GM19035 (cell line): ENCODE measurements around the gene CACNA2D3.

Source experiments
- ATAC-seq: cut with Tn5 transposase; IDR thresholded peaks from one replicate; pipeline ENCODE4 v1.9.1; 2021; ENCODE audit not compliant: unreplicated experiment

Gene CACNA2D3

DNA sequence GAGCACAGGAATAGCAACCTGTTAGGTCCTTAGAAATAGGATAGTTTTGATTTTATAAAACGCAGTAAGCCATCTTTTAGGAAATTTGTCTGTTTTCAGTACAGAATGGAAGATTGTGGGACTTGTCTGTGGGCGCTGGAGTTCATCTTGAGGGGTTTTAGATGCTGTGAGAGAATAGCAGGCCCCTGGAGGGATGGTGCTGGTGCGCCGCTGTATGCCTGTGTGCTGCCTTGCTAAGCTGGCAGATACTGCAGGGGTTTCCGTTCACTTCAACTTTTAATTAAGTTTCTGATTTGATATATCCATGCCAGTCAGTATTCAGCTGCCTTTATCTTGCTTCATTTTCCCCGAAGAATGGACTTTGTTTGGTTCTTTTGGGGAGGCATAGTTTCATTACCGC lies 4.2 kb downstream of the CACNA2D3 start:
- no peak for ATAC-seq

- ATAC-seq: no peak
These were observed 5.2 kb downstream of the CACNA2D3 start for GRCh38 chr3:54127499-54128056.

GRCh38 chr3:54131026-54131605 lies 8.8 kb downstream of the CACNA2D3 start:
- ATAC-seq: no peak

DNA sequence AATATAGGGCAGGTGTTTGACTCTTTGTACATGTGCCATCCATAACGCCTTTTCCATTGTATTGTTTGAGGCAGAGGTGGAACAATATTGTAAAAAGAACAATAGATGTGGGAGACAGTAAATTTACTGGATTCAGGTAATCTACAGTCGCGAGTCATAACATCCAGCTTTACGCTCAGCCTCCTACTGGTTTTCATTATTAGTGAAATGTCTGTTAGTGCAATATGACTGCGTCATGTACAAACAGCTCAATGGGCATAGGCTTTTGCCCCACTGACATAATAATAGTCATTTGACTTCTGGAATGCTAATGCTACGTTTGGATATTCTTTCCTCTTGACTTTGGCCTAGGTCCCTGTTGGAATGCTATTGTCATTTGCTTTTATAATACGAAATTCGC lies 9.5 kb downstream of the CACNA2D3 start:
- ATAC-seq: no peak

DNA sequence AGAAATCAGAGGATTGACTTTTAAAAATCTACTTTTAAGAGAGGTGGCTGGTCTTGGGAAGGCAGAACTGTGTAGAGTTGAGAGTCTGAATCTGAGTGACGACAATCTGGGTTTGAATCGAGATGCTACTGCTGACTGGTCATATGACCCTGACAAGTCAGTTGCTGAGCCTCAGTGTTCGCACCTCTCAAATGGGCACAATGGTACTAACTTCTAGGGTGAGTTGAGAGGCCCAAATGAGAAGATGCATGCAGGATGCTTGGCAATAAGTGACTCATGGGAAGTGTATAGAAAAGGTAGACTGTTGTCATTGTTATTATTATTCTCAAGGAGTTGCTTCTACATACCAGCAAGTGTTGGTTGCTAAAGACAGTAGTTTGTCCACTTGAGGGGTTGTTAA lies 10.3 kb downstream of the CACNA2D3 start:
- no peak for ATAC-seq

DNA sequence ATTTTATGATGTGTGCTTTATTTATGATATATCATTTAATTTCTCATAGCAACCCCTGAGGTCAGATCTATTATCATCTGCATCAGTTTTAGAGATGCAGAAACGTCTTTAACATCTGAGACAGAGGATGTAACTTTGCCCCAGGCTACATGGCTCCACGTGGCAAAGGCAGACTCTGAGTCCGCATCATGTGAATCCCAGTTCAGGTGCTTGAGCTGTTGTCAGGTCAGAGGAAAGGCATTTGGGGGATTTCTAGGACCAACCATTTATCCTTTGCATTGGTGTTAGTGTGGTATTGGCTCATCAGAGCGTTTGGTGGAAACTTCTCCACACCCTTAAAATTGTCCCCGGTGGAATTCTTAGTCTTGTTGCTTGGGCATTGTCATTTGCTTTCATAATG lies 10.8 kb downstream of the CACNA2D3 start:
- no peak for ATAC-seq

DNA sequence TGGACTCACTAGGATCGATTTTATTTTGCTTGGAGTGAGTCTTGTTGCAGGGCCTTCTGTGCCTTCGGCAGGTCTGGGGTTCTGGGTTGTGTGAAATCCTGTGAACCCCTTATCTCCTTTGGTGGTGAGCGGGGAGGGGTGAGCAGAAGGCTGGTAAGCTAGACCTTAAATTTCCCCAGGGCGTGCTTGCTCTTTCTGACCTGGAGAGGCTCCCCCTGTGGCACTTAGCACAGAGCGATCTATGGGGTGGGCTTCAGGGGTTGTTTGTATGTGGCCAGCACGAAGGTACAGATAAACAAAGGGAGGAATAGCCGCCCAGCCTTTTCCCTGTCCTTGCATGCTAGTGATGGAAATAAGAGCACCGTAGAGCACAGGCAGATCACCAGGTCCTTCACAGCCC lies 11.8 kb downstream of the CACNA2D3 start:
- ATAC-seq: no peak

DNA sequence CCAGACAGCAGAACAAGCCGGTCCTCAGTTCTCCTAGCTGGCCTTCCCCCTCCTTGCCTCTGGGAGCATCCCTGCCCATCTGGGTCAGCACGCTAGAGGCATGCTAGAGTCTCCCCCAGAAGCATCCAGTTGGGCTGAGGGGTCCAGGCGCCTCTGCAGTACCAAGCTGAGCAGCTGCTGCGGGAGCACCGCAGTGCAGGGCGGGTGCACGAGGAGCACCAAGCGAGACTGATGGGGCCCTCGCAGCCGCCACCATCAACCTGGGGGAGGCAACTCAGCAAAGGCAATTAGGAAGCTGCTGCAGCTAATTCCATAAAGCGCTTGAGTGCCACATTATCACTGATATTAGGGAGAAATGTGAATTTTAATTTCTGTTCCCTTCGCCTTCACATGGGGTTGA lies 12.4 kb downstream of the CACNA2D3 start:
- no peak for ATAC-seq

DNA sequence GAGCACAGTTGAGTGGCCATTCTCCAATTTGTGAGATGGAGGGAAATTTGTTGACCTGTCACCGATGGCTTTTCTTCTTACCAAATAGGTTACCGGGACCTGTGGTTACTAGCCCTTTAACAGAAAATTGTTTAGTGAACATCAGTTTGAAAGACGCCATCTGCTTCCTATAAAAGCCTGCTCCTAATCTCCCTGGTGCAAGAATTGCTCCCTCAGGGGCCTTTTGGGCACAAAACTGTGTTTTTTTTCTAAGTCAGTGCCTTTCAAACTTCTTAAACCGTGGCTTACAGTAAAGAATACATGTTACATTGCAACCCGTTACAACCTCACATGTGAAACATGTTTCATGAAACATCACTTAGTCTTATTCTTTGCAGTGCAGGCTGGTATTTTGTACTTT lies 15.0 kb downstream of the CACNA2D3 start:
- ATAC-seq: no peak

GRCh38 chr3:54138937-54139547 lies 16.7 kb downstream of the CACNA2D3 start:
- no peak for ATAC-seq

GRCh38 chr3:54139630-54140029 lies 17.3 kb downstream of the CACNA2D3 start:
- no peak for ATAC-seq

GRCh38 chr3:54144284-54144683 lies 21.9 kb downstream of the CACNA2D3 start:
- ATAC-seq: no peak

GRCh38 chr3:54146506-54147239 lies 24.3 kb downstream of the CACNA2D3 start:
- ATAC-seq: no peak

DNA sequence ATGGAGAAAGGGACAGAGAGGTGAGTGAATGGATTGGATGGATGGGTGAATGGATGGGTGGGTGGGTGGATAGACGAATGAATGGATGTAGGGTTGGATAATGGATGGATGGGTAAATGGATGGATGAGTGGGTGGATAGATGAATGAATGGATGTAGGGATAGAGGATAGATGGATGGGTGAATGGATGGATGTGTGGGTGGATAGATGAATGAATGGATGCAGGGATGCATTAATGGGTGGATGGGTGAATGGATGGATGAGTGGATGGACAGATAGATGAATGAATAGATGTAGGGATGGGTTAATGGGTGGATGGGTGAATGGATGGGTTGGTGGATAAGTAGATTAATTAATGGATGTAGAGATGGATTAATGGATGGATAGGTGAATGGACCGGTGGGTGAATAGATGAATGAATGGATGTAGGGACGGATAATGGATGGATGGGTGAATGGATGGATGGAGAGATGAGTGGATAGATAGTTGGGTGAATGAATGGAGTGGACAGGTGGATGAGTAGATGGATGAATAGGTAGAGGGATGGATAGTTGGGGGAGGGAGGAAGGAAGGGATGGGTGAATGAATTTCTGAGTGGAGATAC lies 28.6 kb downstream of the CACNA2D3 start:
- no peak for ATAC-seq

- no peak for ATAC-seq
These were observed 31.1 kb downstream of the CACNA2D3 start for GRCh38 chr3:54153477-54153876.

GRCh38 chr3:54157860-54158259 lies 35.5 kb downstream of the CACNA2D3 start:
- ATAC-seq: no peak

GRCh38 chr3:54159917-54160316 lies 37.6 kb downstream of the CACNA2D3 start:
- ATAC-seq: no peak

DNA sequence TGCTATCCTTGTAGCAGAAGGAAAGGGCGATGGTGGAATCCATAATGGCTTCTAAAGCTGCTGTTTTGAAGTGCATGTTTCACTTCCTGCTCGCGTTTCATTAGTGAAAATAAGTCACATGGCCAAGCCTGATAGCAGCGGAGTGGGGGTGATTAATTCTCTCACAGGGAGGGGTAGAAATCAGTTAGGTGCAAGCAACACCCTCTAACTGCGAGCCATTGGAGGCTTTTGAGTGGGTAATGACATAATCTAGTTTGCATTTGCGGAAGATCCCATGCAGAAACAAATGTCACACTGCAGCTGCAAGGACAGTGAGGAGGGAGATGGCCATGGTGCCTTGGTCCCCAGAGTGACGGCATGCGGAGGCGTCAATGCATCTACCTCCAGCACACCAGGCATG lies 41.1 kb downstream of the CACNA2D3 start:
- ATAC-seq: no peak

GRCh38 chr3:54164192-54164975 lies 42.0 kb downstream of the CACNA2D3 start:
- no peak for ATAC-seq

- ATAC-seq: no peak
These were observed 43.5 kb downstream of the CACNA2D3 start for GRCh38 chr3:54165865-54166264.

GRCh38 chr3:54167999-54168398 lies 45.6 kb downstream of the CACNA2D3 start:
- no peak for ATAC-seq
